ENCODE results near the gene CSNK1E. TPM values are rescaled to one million over a fixed set of nuclear protein-coding genes. Genes with fewer than 3 reads are reported as not detected.
A peak's percentile ranks its signal among the peaks of the same experiment; 100 is the strongest.

Gene CSNK1E
- total and polyA plus RNA-seq, 10 of the 15 experiments (the other 5 are each of a cell fraction or from before 2014, with no cell fraction given): 5.9 to 107 (median 64.9) TPM

DNA sequence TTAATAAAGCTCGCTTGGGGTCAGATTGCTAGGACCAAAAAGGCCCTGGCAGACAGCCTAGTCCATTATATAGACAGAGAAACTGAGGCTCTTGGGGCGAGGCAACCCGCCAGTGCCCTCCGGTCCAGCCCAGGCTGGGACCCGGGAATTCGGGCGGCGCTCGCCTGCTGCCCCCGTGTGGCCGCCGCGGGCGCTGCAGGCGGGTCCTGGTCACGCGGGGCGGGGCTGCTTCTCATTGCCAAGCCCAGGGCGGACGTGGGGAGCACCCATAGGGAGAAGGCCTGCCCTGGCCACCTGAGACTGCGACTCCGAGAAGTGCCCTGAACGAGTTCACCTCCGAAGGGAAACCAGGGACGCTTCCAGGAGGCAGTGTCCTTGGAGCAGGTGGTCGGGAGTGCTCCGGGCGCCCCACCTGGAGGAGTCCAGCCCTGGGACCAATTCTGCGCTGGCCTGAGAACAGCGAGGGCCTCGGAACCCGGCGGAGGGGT, 36.0 kb upstream of the CSNK1E start:
- no peak overlapping the region for H2AFZ ChIP-seq (ENCODE audit: control insufficient read depth, low read depth, low read length)
- CTCF ChIA-PET: interaction anchor here (0.7 to 2.9 kb wide), 11 partner anchors 9 to 301 kb away, joined by 3 to 13 read pairs (median 3); no protein-coding TSS in a partner anchor
- no peak overlapping the region for H3K4me2 ChIP-seq (ENCODE audit: control insufficient read depth, insufficient read depth)
- H3K36me3 ChIP-seq (ENCODE audit: control insufficient read depth in 2 of 2, insufficient read depth in 2 of 2, low read length in 1 of 2): peaks cover 6% of the 10 kb centered on the region in 2 experiments; a peak in 3 of 4 replicates
- SMC1A ChIA-PET (ENCODE audit: uncharacterized antibody, unreplicated experiment): interaction anchor here (1.1 kb wide), 1 partner anchor 48 kb away, joined by 3 read pairs; no protein-coding TSS in a partner anchor
- FAIRE-seq (no peak), DNase-seq (ENCODE audit: low read depth, low spot score) (no peak), ATAC-seq (peak; percentile 95)
- no TSS peak for BruUV-seq (replicated peaks)
- 26% methylated on average over 31 of the region's 33 CpGs for WGBS (ENCODE audit: insufficient coverage, insufficient replicate concordance, low lambda C conversion rate, missing lambda C conversion rate)
- no peak overlapping the region for H3K4me3 ChIP-seq
- RAD21 ChIA-PET (ENCODE audit: unreplicated experiment): interaction anchor here (0.6 to 1.5 kb wide), 3 partner anchors 80 to 342 kb away, joined by 3 to 8 read pairs (median 3); partner anchors contain the start of gene TMEM184B
- intact Hi-C loops (cut with micrococcal nuclease; ENCODE audit: unreplicated experiment) (loop anchor here (1.0 to 10.0 kb wide), 5 partner anchors 46 to 301 kb away; partner anchors contain the start of genes BAIAP2L2 and DMC1), in situ Hi-C loops (cut with MboI) (loop anchor here (5.0 kb wide), 1 partner anchor 296 kb away; the partner anchor contains the start of gene PICK1)
- no peaks in the 10 kb centered on the region for H3K79me2 ChIP-seq (ENCODE audit: control insufficient read depth, insufficient read depth, low read length)
- POLR2A ChIA-PET: no interaction called here
- H3K4me1 ChIP-seq (ENCODE audit: control insufficient read depth, insufficient read depth, low read length): no peaks in the 10 kb centered on the region
- no peak overlapping the region for H3K9ac ChIP-seq (ENCODE audit: control insufficient read depth, insufficient read depth, low read length)
- H3K27me3 ChIP-seq (replicated peaks in 1 of 2; ENCODE audit: control insufficient read depth in 2 of 2, insufficient read depth in 2 of 2, low read length in 1 of 2): no peaks in the 10 kb centered on the region
- no peak overlapping the region for H3K27ac ChIP-seq (ENCODE audit: control insufficient read depth, insufficient read depth)
- no peaks in the 10 kb centered on the region for H3K9me3 ChIP-seq (replicated peaks; ENCODE audit: control insufficient read depth, insufficient read depth, low read length)
- H4K20me1 ChIP-seq (ENCODE audit: control insufficient read depth, insufficient read depth): no peaks in the 10 kb centered on the region
- TF ChIP-seq BHLHE40 (IDR thresholded peaks at IDR 0.05; ENCODE audit: borderline replicate concordance in 1 of 2, low read depth in 2 of 2, low read length in 1 of 2): peak; percentile 34 to 43; a peak in 1 of 4 replicates
- peak; percentile 91 for TF ChIP-seq SMC3 (IDR thresholded peaks at IDR 0.05; ENCODE audit: borderline replicate concordance, low read length)
- TF ChIP-seq, protein P1, sequence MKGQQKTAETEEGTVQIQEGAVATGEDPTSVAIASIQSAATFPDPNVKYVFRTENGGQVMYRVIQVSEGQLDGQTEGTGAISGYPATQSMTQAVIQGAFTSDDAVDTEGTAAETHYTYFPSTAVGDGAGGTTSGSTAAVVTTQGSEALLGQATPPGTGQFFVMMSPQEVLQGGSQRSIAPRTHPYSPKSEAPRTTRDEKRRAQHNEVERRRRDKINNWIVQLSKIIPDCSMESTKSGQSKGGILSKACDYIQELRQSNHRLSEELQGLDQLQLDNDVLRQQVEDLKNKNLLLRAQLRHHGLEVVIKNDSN (IDR thresholded peaks at IDR 0.05; ENCODE audit: borderline replicate concordance, extremely low read length, insufficient read depth, low read depth, low read length): peak; percentile 62
- no peak for TF ChIP-seq SMAD5 (IDR thresholded peaks at IDR 0.05; ENCODE audit: low read depth)
- TF ChIP-seq JUND (IDR thresholded peaks at IDR 0.05; ENCODE audit: low read depth, low read length): no peak
- 0 out of 2 replicates have a peak, but pooled peaks have one; percentile 12 for TF ChIP-seq PAX5 (IDR thresholded peaks at IDR 0.05; ENCODE audit: borderline replicate concordance, low read depth, low read length)
- 0 out of 2 replicates have a peak, but pooled peaks have one; percentile 58 for TF ChIP-seq SMARCA5 (IDR thresholded peaks at IDR 0.05)
- no peak for TF ChIP-seq NFIC (IDR thresholded peaks at IDR 0.05; ENCODE audit: low read depth, low read length)
- no peak for TF ChIP-seq SREBF1 (IDR thresholded peaks at IDR 0.05; ENCODE audit: low read length)
- TF ChIP-seq RAD21 (IDR thresholded peaks at IDR 0.05; ENCODE audit: insufficient read depth, low read depth, low read length): peak; percentile 90
- TF ChIP-seq POLR2A (IDR thresholded peaks at IDR 0.05; ENCODE audit: low read depth, low read length): peak; percentile 40; the same call in 1 of the 2 replicates
- no peak for TF ChIP-seq RBBP5 (conservative IDR thresholded peaks at IDR 0.05)
- TF ChIP-seq MEF2A (IDR thresholded peaks at IDR 0.05; ENCODE audit: insufficient read depth, low read depth, low read length): 0 out of 2 replicates have a peak, but pooled peaks have one; percentile 8
- 0 out of 2 replicates have a peak, but pooled peaks have one; percentile 26 for TF ChIP-seq GATAD2B (conservative IDR thresholded peaks at IDR 0.05; ENCODE audit: low read depth)
- peak; percentile 74 for TF ChIP-seq YY1 (IDR thresholded peaks at IDR 0.05; ENCODE audit: low read depth, low read length)
- TF ChIP-seq, protein P2, sequence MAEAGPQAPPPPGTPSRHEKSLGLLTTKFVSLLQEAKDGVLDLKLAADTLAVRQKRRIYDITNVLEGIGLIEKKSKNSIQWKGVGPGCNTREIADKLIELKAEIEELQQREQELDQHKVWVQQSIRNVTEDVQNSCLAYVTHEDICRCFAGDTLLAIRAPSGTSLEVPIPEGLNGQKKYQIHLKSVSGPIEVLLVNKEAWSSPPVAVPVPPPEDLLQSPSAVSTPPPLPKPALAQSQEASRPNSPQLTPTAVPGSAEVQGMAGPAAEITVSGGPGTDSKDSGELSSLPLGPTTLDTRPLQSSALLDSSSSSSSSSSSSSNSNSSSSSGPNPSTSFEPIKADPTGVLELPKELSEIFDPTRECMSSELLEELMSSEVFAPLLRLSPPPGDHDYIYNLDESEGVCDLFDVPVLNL (IDR thresholded peaks at IDR 0.05; ENCODE audit: low read depth, low read length): no peak
- TF ChIP-seq, protein P3, sequence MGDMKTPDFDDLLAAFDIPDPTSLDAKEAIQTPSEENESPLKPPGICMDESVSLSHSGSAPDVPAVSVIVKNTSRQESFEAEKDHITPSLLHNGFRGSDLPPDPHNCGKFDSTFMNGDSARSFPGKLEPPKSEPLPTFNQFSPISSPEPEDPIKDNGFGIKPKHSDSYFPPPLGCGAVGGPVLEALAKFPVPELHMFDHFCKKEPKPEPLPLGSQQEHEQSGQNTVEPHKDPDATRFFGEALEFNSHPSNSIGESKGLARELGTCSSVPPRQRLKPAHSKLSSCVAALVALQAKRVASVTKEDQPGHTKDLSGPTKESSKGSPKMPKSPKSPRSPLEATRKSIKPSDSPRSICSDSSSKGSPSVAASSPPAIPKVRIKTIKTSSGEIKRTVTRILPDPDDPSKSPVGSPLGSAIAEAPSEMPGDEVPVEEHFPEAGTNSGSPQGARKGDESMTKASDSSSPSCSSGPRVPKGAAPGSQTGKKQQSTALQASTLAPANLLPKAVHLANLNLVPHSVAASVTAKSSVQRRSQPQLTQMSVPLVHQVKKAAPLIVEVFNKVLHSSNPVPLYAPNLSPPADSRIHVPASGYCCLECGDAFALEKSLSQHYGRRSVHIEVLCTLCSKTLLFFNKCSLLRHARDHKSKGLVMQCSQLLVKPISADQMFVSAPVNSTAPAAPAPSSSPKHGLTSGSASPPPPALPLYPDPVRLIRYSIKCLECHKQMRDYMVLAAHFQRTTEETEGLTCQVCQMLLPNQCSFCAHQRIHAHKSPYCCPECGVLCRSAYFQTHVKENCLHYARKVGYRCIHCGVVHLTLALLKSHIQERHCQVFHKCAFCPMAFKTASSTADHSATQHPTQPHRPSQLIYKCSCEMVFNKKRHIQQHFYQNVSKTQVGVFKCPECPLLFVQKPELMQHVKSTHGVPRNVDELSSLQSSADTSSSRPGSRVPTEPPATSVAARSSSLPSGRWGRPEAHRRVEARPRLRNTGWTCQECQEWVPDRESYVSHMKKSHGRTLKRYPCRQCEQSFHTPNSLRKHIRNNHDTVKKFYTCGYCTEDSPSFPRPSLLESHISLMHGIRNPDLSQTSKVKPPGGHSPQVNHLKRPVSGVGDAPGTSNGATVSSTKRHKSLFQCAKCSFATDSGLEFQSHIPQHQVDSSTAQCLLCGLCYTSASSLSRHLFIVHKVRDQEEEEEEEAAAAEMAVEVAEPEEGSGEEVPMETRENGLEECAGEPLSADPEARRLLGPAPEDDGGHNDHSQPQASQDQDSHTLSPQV (IDR thresholded peaks at IDR 0.05): 0 out of 2 replicates have a peak, but pooled peaks have one; percentile 53
